ENCODE measurements around the gene FAM117A.

The FAM117A gene

DNA sequence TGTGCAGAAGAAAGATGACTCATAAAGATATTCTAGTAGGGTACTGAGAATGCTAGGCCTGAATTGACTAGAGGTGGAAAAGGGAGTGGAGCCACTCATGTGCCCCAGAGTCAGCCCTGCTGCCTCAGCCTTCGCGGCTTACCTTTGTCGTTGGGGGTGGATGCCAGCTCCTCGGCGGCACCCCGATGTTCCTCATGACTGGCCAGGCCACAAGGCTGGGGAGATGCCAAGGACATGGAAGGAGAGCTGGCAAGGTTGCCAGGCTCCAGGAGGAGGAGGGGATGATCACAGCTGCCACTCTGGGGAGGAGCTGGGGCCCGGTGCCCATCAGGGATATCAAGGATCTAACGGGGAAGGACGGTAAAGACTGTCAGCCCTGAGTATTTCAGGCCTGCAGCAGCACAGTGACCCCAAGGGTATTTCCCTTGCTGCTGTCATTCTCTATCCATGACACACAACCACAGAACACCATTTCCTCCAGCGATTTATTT is 46.5 kb downstream of the FAM117A start:
- H3K27ac Mint-ChIP-seq, result peak overlapping the region; percentile 98
- peak overlapping the region; percentile 34 for H3K4me3 Mint-ChIP-seq
- ATAC-seq, result peak; percentile 72
- peaks cover 46% of the 10 kb centered on the region for H3K4me1 Mint-ChIP-seq
- peaks cover 41% of the 10 kb centered on the region for H3K36me3 Mint-ChIP-seq (ENCODE audit: low read depth)
- DNase-seq, result peak; percentile 36
- H3K9me3 Mint-ChIP-seq, result no peaks in the 10 kb centered on the region
- no peaks in the 10 kb centered on the region for H3K27me3 Mint-ChIP-seq

- Mint-ChIP-seq H3K36me3 (ENCODE audit: low read depth) (peaks cover 41% of the 10 kb centered on the region), H3K9me3 (no peaks in the 10 kb centered on the region), H3K27ac (peak overlapping the region; percentile 98), H3K4me3 (no peak overlapping the region), H3K27me3 (no peaks in the 10 kb centered on the region), H3K4me1 (peaks cover 46% of the 10 kb centered on the region)
- ATAC-seq (no peak), DNase-seq (no peak)
These were observed 47.1 kb downstream of the FAM117A start for GRCh38 chr17:49716668-49717364.

DNA sequence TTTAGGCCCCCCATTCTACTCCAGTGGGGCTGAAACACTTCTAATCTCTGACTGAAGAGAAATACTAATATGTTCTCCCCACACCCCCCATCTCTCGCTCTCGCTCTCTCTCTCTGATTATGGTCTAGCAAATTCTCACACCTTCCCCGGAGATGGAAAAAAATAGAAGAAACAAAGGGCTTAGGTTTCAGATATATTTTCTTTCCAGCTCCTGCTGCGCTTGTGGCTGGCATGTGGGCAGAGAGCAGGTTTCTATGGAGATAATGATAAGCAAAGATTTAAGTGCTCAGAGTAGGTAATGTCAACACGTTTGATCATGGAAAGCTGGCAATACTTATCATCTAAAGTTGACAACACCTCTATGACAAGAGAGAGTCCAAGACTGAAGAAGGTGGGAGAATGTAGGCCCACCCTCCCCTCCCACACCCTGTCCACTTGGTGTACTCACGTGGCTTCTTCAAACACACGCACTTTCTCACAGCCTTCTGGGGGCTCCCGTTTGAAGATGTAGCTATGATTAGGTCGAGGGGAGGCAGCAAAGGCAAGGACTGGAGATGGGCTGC is 48.1 kb downstream of the FAM117A start:
- H3K27ac Mint-ChIP-seq, result peak overlapping the region; percentile 98
- H3K9me3 Mint-ChIP-seq, result no peaks in the 10 kb centered on the region
- peaks cover 47% of the 10 kb centered on the region for H3K36me3 Mint-ChIP-seq (ENCODE audit: low read depth)
- peaks cover 46% of the 10 kb centered on the region for H3K4me1 Mint-ChIP-seq
- DNase-seq (peak; percentile 60), ATAC-seq (peak; percentile 71)
- H3K4me3 Mint-ChIP-seq, result peak overlapping the region; percentile 68
- H3K27me3 Mint-ChIP-seq, result no peaks in the 10 kb centered on the region

- H3K9me3 Mint-ChIP-seq, result no peaks in the 10 kb centered on the region
- peak overlapping the region; percentile 98 for H3K27ac Mint-ChIP-seq
- no peaks in the 10 kb centered on the region for H3K27me3 Mint-ChIP-seq
- peaks cover 44% of the 10 kb centered on the region for H3K36me3 Mint-ChIP-seq (ENCODE audit: low read depth)
- DNase-seq (peak; percentile 40), ATAC-seq (peak; percentile 63)
- H3K4me3 Mint-ChIP-seq, result peak overlapping the region; percentile 68
- peaks cover 46% of the 10 kb centered on the region for H3K4me1 Mint-ChIP-seq
These were observed 48.7 kb downstream of the FAM117A start for GRCh38 chr17:49715216-49715615.

DNA sequence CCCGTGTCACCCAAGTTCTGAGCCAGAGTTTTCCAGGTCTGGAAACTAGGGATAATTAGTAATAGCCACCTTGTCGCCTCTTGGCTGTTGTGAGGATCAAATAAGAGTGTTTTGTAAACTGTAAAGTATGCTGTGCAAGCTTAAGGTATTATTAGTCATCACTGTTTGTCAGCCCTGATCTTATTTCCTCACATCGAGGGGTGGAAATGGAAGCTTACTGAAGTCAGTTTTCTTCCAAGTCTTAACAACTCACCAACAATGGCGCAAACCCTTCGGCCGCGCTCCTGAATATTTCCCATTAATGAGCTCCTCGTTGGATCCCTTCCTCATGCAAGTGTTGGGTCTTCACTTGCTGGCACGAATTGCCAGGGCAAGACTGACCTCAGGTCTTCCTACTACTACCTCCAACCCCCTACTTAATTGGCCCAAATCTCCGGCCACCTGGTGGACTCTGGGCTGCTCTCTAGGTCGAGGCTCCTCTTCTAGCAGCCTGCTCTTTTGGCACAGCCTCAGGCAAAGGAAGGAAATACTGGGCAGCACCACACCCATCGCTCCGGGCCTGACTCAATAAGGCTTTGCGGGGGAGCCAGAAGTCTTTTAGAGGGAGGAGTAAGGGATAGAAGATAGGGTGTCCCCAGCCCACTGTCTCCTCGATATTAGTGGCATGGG is 55.3 kb downstream of the FAM117A start:
- peak overlapping the region; percentile 91 for H3K4me3 Mint-ChIP-seq
- ATAC-seq, result peak; percentile 0
- H3K27me3 Mint-ChIP-seq, result peaks cover 2% of the 10 kb centered on the region
- no peaks in the 10 kb centered on the region for H3K9me3 Mint-ChIP-seq
- peaks cover 46% of the 10 kb centered on the region for H3K4me1 Mint-ChIP-seq
- peak overlapping the region; percentile 99 for H3K27ac Mint-ChIP-seq
- H3K36me3 Mint-ChIP-seq (ENCODE audit: low read depth), result peaks cover 29% of the 10 kb centered on the region
- no peak for DNase-seq

DNA sequence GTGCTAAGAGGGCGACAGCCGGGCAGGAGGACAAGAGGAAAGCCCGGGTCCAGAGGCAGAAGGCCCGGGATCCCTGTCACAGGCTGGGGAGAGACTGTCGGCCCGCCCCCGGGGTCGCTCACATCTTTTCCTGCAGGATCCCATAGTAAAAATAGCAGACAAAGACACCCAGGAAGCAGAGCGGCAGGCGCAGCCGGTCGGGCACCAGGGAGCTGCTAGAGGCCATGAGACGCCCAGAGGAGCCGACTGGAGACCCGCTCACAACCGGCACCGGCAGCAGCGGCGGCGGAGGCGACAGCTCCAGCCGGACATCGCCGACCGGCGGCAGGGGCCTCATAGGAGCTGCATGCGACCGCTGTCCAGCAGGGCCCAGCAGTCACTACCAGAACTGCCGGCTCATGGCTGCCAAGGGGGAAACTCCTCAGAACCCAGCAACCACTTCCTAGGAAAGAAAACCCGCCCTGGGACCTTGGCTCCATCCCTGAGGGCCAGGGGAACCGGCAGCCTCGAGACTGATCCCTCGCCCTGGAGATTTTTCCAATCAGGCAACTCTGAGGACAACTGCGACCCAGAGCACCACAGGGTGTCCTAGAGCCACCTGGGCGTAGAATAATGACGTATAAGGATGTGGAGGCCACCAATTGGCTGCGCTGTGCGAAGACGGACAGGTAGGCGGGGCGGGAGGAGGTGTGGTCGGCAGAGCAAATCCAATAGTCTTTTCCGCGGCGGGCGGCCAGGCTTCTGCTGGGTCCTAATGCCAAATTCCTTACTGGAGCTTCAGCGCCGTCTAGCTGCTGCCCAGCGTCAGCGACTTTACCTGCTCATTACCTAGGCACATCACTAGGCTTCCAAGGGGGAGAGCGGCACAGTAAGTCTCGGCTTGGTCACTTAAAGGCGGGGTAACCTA is 56.1 kb downstream of the FAM117A start, which contains the start of gene SLC35B1:
SLC35B1 (minus strand) TSS at position 357 of the 907 bp plus-strand sequence; CDS start at position 226, 131 bp downstream.
- peaks cover 46% of the 10 kb centered on the region for H3K4me1 Mint-ChIP-seq
- no peaks in the 10 kb centered on the region for H3K9me3 Mint-ChIP-seq
- H3K27ac Mint-ChIP-seq, result peak within 1 kb of the TSS; percentile 99
- H3K4me3 Mint-ChIP-seq, result peak within 1 kb of the TSS; percentile 91
- peaks cover 35% of the 10 kb centered on the region for H3K36me3 Mint-ChIP-seq (ENCODE audit: low read depth)
- DNase-seq (peak; percentile 98), ATAC-seq (peak; percentile 97)
- peaks cover 2% of the 10 kb centered on the region for H3K27me3 Mint-ChIP-seq

DNA sequence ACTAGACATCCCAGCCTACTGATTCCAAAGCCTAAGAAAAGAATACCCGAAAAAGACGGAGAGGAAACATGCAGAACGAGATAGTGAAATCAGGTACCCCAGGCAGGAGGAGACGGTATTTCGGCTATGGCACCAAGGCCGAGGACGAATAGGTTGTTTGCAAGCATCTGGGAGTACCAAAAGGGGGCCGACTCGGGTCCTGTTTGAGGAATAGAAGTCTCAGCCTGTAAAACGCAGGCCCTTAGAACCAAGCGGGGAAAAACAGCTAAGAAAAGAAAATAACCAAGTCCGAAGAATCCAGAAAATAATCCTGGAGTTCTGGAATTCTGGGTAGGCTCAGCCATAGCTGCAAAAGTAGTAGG is 56.7 kb downstream of the FAM117A start:
- Mint-ChIP-seq H3K4me3 (peak overlapping the region; percentile 91), H3K36me3 (ENCODE audit: low read depth) (peaks cover 35% of the 10 kb centered on the region), H3K9me3 (no peaks in the 10 kb centered on the region), H3K27me3 (peaks cover 2% of the 10 kb centered on the region), H3K4me1 (peaks cover 46% of the 10 kb centered on the region), H3K27ac (peak overlapping the region; percentile 99)
- DNase-seq (no peak), ATAC-seq (no peak)

- Mint-ChIP-seq H3K4me3 (peak overlapping the region; percentile 91), H3K4me1 (peaks cover 46% of the 10 kb centered on the region), H3K27ac (peak overlapping the region; percentile 72), H3K36me3 (ENCODE audit: low read depth) (peaks cover 39% of the 10 kb centered on the region), H3K27me3 (peaks cover 2% of the 10 kb centered on the region), H3K9me3 (no peaks in the 10 kb centered on the region)
- DNase-seq (no peak), ATAC-seq (no peak)
These were observed 58.7 kb downstream of the FAM117A start for GRCh38 chr17:49705254-49705653.

- Mint-ChIP-seq H3K4me3 (no peak overlapping the region), H3K27me3 (peaks cover 2% of the 10 kb centered on the region), H3K27ac (peak overlapping the region; percentile 47), H3K9me3 (no peaks in the 10 kb centered on the region), H3K36me3 (ENCODE audit: low read depth) (peaks cover 43% of the 10 kb centered on the region), H3K4me1 (peaks cover 36% of the 10 kb centered on the region)
- ATAC-seq (no peak), DNase-seq (no peak)
These were observed 60.2 kb downstream of the FAM117A start for GRCh38 chr17:49703557-49704277.

GRCh38 chr17:49700960-49701359 is 63.0 kb downstream of the FAM117A start:
- peaks cover 23% of the 10 kb centered on the region for H3K4me1 Mint-ChIP-seq
- no peaks in the 10 kb centered on the region for H3K9me3 Mint-ChIP-seq
- H3K27ac Mint-ChIP-seq, result no peak overlapping the region
- DNase-seq (no peak), ATAC-seq (no peak)
- H3K27me3 Mint-ChIP-seq, result no peaks in the 10 kb centered on the region
- H3K4me3 Mint-ChIP-seq, result no peak overlapping the region
- H3K36me3 Mint-ChIP-seq (ENCODE audit: low read depth), result peaks cover 38% of the 10 kb centered on the region

DNA sequence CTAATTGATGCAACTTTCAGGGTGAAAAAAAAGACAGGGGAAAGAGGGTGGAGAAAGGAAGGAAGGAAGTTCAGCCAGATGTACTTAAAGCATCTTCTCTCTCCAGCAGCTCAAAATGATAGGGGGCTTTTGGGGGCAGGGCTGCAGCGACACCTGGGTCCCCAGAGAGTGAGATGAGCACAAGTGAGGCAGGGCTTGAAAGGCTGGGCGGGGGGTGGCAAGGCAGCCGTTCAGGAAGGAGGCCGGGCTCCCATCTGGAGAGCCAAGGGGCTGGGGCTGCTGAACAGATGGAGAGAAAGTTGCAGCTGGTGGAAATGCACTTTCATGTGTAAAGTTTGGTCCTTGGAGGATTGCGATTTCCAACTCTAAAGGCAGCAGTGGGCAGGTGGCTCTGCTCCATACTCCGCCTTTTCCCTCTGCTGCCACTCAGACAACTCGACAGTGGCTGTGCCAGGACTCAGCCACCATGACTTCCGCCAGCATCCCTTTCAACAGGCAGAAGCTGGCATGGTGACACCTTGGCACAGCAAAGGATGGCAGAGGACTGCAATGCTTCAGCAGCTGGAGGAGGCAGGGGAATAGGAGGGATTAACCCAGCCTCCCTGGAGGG is 63.9 kb downstream of the FAM117A start:
- H3K4me3 Mint-ChIP-seq, result no peak overlapping the region
- DNase-seq, result no peak
- no peak for ATAC-seq
- H3K9me3 Mint-ChIP-seq, result no peaks in the 10 kb centered on the region
- H3K27me3 Mint-ChIP-seq, result no peaks in the 10 kb centered on the region
- peak overlapping the region; percentile 39 for H3K27ac Mint-ChIP-seq
- H3K36me3 Mint-ChIP-seq (ENCODE audit: low read depth), result peaks cover 30% of the 10 kb centered on the region
- peaks cover 23% of the 10 kb centered on the region for H3K4me1 Mint-ChIP-seq

GRCh38 chr17:49698005-49698404 is 65.9 kb downstream of the FAM117A start:
- Mint-ChIP-seq H3K4me3 (no peak overlapping the region), H3K9me3 (no peaks in the 10 kb centered on the region), H3K27ac (no peak overlapping the region), H3K36me3 (ENCODE audit: low read depth) (peaks cover 15% of the 10 kb centered on the region), H3K4me1 (peaks cover 25% of the 10 kb centered on the region), H3K27me3 (no peaks in the 10 kb centered on the region)
- DNase-seq (no peak), ATAC-seq (no peak)

DNA sequence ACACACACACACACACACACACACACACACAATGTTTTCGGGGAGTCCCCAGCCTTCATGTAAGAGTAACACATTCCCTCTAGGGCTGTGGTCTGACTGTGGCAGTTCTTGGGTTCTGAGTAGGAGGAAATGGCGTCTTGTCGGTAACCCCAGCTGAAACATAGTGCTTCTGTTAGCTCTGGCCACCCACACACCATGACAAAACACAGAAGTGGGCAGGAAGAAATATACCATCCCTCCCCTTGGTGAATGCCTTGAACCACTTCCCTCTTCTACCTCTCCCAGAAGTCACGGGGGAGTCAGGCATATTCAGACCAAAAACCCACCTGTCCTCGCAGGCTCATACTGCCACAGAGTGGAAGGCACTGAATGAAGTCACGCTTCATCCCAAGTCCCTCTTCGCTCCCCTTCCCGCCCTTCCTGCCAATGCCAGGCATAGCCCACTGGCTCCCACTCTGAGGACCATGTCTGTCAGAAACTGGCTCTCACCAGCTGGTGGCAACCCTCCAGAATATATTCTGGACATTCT is 67.6 kb downstream of the FAM117A start:
- no peaks in the 10 kb centered on the region for H3K9me3 Mint-ChIP-seq
- H3K27ac Mint-ChIP-seq, result peak overlapping the region; percentile 93
- H3K27me3 Mint-ChIP-seq, result no peaks in the 10 kb centered on the region
- DNase-seq (peak; percentile 73), ATAC-seq (peak; percentile 97)
- H3K4me3 Mint-ChIP-seq, result peak overlapping the region; percentile 38
- H3K36me3 Mint-ChIP-seq (ENCODE audit: low read depth), result peaks cover 12% of the 10 kb centered on the region
- peaks cover 35% of the 10 kb centered on the region for H3K4me1 Mint-ChIP-seq

Measured in activated naive CD8-positive, alpha-beta T cell treated with anti-CD3 and anti-CD28 coated beads, Interleukin-2, amount 50 U/mL, for 24 hours (primary cell).